Endothelial cell of umbilical vein (primary cell): ENCODE data around the gene ARL6IP4. TPM values are rescaled to one million over a fixed set of nuclear protein-coding genes. Genes with fewer than 3 reads are reported as not detected.
A peak's percentile ranks its signal among the peaks of the same experiment; 100 is the strongest.

Experiments
- BruUV-seq: library from RNA; stranded (reverse); fragments of 400-500 nt; replicated peaks from 2 replicates; lab custom pipeline; 2021; lab: Mats Ljungman, UMichigan
- CTCF ChIA-PET: fragments of 300-600, 350-600 bp; sonication (Branson Sonifier 250); formaldehyde crosslinking; loops from one replicate; lab custom pipeline; 2021; ENCODE audit warnings: antibody characterized with exemption, inconsistent platforms; lab: Charles Lee
- POLR2A ChIA-PET: fragments of 300-600, 350-600 bp; sonication (Branson Sonifier 250); formaldehyde crosslinking; loops from one replicate; lab custom pipeline; 2021; ENCODE audit warnings: antibody characterized with exemption, inconsistent platforms; lab: Charles Lee
- DNase-seq: peaks from one replicate; pipeline ENCODE4 v3.0.0-alpha.2; 2011; ENCODE audit warnings: low read depth, low spot score
- FAIRE-seq: peaks from 2 replicates; lab custom pipeline; 2011; peaks lifted over from hg19 to GRCh38; lab: Jason Lieb, UNC
- H2AFZ ChIP-seq: 2 replicates; pipeline ENCODE4 v1.6.0; 2012; ENCODE audit warnings: low read depth, low read length, control low read depth, inconsistent platforms
- H3K27ac ChIP-seq: 2 replicates; pipeline ENCODE4 v1.5.1; 2011; ENCODE audit warnings: low read depth, mild to moderate bottlenecking, control low read depth, low read length, moderate library complexity; ENCODE audit not compliant: insufficient read depth
- H3K27me3 ChIP-seq, 2 experiments: 2 replicates each; pipeline versions ENCODE4 v1.6.0 to v1.6.1; 2011; ENCODE audit warnings: low read length in 2 of 2, mixed read lengths in 1 of 2; ENCODE audit not compliant: control insufficient read depth in 2 of 2, insufficient read depth in 2 of 2
- H3K36me3 ChIP-seq, 2 experiments: 2 replicates in 1 of 2; 3 replicates in 1 of 2; pipeline ENCODE4 v1.5.1; 2011; ENCODE audit warnings: low read length in 2 of 2, mild to moderate bottlenecking in 1 of 2, moderate library complexity in 1 of 2; ENCODE audit not compliant: control insufficient read depth in 2 of 2, insufficient read depth in 2 of 2; ENCODE audit errors: extremely low read depth in 1 of 2
- H3K4me1 ChIP-seq: 3 replicates; pipeline ENCODE4 v1.5.1; 2011; ENCODE audit warnings: mild to moderate bottlenecking, low read length; ENCODE audit not compliant: control insufficient read depth, insufficient read depth; ENCODE audit errors: extremely low read depth
- H3K4me2 ChIP-seq: 2 replicates; pipeline ENCODE4 v1.6.1; 2011; ENCODE audit warnings: low read length, control low read depth, mixed read lengths; ENCODE audit not compliant: insufficient read depth
- H3K4me3 ChIP-seq, 3 experiments: fragments of 200-600 bp in 1 of 3; sonication (generic), shearing (Covaris generic) in 1 of 3; replicated peaks in 1 of 3; 2 replicates each; pipeline ENCODE4 v1.5.1; 2011 to 2016; ENCODE audit warnings: control low read depth in 3 of 3, low read length in 3 of 3, mild to moderate bottlenecking in 2 of 3, inconsistent platforms in 1 of 3, low read depth in 1 of 3, moderate library complexity in 1 of 3; ENCODE audit not compliant: insufficient read depth in 1 of 3
- H3K79me2 ChIP-seq: 2 replicates; pipeline ENCODE4 v1.6.0; 2012; ENCODE audit warnings: low read length, inconsistent platforms; ENCODE audit not compliant: control insufficient read depth, insufficient read depth
- H3K9ac ChIP-seq: replicated peaks from 2 replicates; pipeline ENCODE3; 2011; ENCODE audit warnings: low read length, control low read depth; ENCODE audit not compliant: insufficient read depth; ENCODE audit errors: extremely low read depth
- H3K9me1 ChIP-seq: replicated peaks from 3 replicates; pipeline ENCODE4 v1.6.0; 2011; ENCODE audit warnings: mild to moderate bottlenecking, low read length; ENCODE audit not compliant: control insufficient read depth, insufficient read depth; ENCODE audit errors: extremely low read depth
- H3K9me3 ChIP-seq: replicated peaks from 2 replicates; pipeline ENCODE4 v1.5.1; 2012; ENCODE audit warnings: low read length, inconsistent platforms; ENCODE audit not compliant: control insufficient read depth, insufficient read depth
- H4K20me1 ChIP-seq: replicated peaks from 2 replicates; pipeline ENCODE3; 2011; ENCODE audit warnings: mild to moderate bottlenecking, low read length; ENCODE audit not compliant: control insufficient read depth, insufficient read depth; ENCODE audit errors: extremely low read depth
- CTCF ChIP-seq, 2 donors: IDR thresholded peaks; 1 replicate in 1 of 2; 2 replicates in 1 of 2; pipeline ENCODE4 v1.5.1; 2011; ENCODE audit warnings: low read length in 2 of 2, mild to moderate bottlenecking in 2 of 2, moderate library complexity in 2 of 2, control low read depth in 1 of 2, inconsistent platforms in 1 of 2, low read depth in 1 of 2; ENCODE audit not compliant: insufficient read depth in 1 of 2; ENCODE audit errors: extremely low read depth in 1 of 2
- GATA2 ChIP-seq: IDR thresholded peaks from 2 replicates; pipeline ENCODE4 v1.7.0; 2011; ENCODE audit warnings: low read depth, mild to moderate bottlenecking, moderate library complexity, mixed read lengths, low read length; ENCODE audit not compliant: insufficient read length, insufficient read depth
- JUN ChIP-seq: IDR thresholded peaks from 2 replicates; pipeline ENCODE4 v1.6.1; 2011; ENCODE audit warnings: borderline replicate concordance, low read depth; ENCODE audit not compliant: insufficient read length, insufficient read depth
- MYC ChIP-seq: IDR thresholded peaks from one replicate; pipeline ENCODE4 v1.6.1; 2011; ENCODE audit warnings: mild to moderate bottlenecking, low read depth, low read length
- POLR2AphosphoS5 ChIP-seq: IDR thresholded peaks from 2 replicates; pipeline ENCODE4 v1.6.1; 2012; ENCODE audit warnings: low read depth, mild to moderate bottlenecking, control low read depth, low read length, moderate library complexity; ENCODE audit not compliant: insufficient read depth
- dilution Hi-C: fragments of 300-500 bp; cut with MboI; formaldehyde crosslinking; loops from one replicate; pipeline ENCODE4 v1.15.0; 2019; ENCODE audit warnings: low sequenced_read_pairs; ENCODE audit not compliant: extremely low pct_ligation_motif_present
- intact Hi-C: fragments of 100-400 bp; cut with micrococcal nuclease; formaldehyde crosslinking; loops from one replicate; pipeline ENCODE4 v1.10.0; 2022
- polyA plus RNA-seq, 4 experiments: library from polyadenylated mRNA; depleted of rRNA in 3 of 4; stranded (reverse) in 3 of 4; unstranded in 1 of 4; fragments of >200 nt; gene quantifications; 2 replicates each; pipeline versions ENCODE4 v1.2.1 to v1.2.3, GENCODE V29; 2011 to 2012; ENCODE audit warnings: missing spikeins in 1 of 4
- total RNA-seq: library from RNA; stranded (reverse); gene quantifications from 2 replicates; pipeline ENCODE4 v1.2.3, GENCODE V29; 2021

The ARL6IP4 gene
- total and polyA plus RNA-seq, 2 donors (not counting 3 experiments of a cell fraction or from before 2014, with no cell fraction given): 193 to 226 TPM

DNA sequence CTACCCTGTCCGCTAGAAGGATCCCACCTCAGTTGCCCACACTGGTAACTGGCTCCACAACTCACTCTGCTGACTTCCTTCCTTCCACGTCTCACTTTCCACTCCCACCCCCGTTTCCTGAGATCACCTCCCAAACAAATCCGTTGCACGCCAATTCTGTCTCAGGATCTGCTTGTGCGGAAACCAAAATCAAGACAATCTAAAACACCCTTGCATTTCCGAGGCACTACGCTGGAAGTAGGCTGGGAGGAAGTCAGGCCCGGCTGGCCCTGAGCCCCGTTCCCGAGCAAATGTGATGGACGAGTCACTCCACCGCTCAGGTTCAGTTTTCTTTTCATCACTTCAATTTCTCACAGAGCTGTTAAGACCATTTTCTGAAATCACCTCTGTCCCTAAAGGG is 37.3 kb upstream of the ARL6IP4 start:
- POLR2A ChIA-PET: no interaction called here
- peak overlapping the region; percentile 66 for H2AFZ ChIP-seq

More for the DNA sequence above, 37.3 kb upstream of the ARL6IP4 start:
- Histone ChIP-seq H3K36me3 (no peaks in the 10 kb centered on the region), H3K9ac (peak overlapping the region; percentile 20), H3K4me3 (no peak overlapping the region), H3K9me3 (no peaks in the 10 kb centered on the region), H3K27ac (peak overlapping the region; percentile 54), H3K27me3 (no peaks in the 10 kb centered on the region), H4K20me1 (no peaks in the 10 kb centered on the region), H3K79me2 (no peaks in the 10 kb centered on the region), H3K4me1 (peaks cover 43% of the 10 kb centered on the region), H3K9me1 (no peaks in the 10 kb centered on the region), H3K4me2 (peak overlapping the region; percentile 49)
- BruUV-seq: no TSS peak
- FAIRE-seq (peak; percentile 97), DNase-seq (peak; percentile 70)
- intact Hi-C loops: loop anchor here (1.0 to 5.0 kb wide), 2 partner anchors 32 to 46 kb away; partner anchors contain the start of genes OGFOD2 and VPS37B
- CTCF ChIA-PET: interaction anchor here (1.4 to 19.1 kb wide), 2 partner anchors 73 to 83 kb away, joined by 3 to 200 read pairs; no protein-coding TSS in a partner anchor
- TF ChIP-seq MYC (no peak), JUN (peak; percentile 20), CTCF (IDR thresholded peaks at IDR 0.05; ENCODE audit: extremely low read depth in 1 of 2, insufficient read depth in 1 of 2, low read depth in 1 of 2, low read length in 2 of 2) (no peak), POLR2AphosphoS5 (peak; percentile 49), GATA2 (peak; percentile 53)
- dilution Hi-C loops: no loop called here
